Stimulated activated naive CD4-positive, alpha-beta T cell treated with Interleukin-2 at 50 U/mL for 16 hours (primary cell): ENCODE data around the gene MARCHF9.
"Not testable (repeated sequence)": the region's sequence is repeated elsewhere in the genome, so short reads cannot be mapped to it uniquely, and the experiment has no call there.

Experiments used
- DNase-seq: peaks from one replicate; lab custom pipeline; 2025; lab: John Stamatoyannopoulos, UW

MARCHF9 gene, protein sequence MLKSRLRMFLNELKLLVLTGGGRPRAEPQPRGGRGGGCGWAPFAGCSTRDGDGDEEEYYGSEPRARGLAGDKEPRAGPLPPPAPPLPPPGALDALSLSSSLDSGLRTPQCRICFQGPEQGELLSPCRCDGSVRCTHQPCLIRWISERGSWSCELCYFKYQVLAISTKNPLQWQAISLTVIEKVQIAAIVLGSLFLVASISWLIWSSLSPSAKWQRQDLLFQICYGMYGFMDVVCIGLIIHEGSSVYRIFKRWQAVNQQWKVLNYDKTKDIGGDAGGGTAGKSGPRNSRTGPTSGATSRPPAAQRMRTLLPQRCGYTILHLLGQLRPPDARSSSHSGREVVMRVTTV

DNA sequence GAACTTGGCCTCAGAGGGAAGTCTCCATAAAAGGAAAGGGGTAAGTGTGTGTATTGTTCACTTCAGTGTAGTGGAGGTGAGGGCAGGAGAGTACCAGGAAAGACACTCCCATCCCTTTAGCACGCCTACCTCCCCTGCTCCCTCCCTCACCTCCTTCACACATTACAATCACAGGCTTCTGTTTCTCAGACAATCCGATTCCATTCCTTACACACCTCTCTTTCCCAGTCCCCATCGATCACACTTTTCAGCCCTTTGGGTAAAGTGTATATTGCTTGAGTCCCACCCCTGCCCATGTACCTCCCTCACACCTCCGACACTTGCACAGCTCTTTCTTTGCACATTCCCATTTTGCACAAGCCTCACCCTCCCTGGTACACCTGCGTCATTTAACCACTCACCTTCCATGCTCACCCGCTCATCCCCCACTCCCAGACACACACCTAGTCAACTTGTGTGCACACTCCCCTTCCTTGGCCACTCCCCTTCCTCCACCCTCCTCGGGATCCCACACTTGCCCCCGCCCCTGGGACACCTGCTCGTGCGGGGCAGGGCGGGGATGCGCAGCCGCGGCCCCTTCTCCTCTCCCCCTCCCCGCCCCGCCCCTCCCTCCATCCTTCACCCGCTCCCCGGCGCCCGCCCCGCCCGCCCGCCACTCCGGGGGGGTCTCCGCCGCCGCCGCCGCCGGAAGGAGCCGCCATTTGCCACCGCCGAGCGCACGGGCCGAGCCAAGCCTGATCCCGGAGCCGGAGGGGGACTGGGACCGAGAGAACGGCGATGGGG, at the start of gene MARCHF9:
MARCHF9 (plus strand) TSS at position 693 of the 783 bp plus-strand sequence. CDS start 426 bp downstream, outside the sequence.
- peak; percentile 84 for DNase-seq

GRCh38 chr12:57707250-57707649, 47.7 kb upstream of the MARCHF9 start:
- DNase-seq = no peak

DNA sequence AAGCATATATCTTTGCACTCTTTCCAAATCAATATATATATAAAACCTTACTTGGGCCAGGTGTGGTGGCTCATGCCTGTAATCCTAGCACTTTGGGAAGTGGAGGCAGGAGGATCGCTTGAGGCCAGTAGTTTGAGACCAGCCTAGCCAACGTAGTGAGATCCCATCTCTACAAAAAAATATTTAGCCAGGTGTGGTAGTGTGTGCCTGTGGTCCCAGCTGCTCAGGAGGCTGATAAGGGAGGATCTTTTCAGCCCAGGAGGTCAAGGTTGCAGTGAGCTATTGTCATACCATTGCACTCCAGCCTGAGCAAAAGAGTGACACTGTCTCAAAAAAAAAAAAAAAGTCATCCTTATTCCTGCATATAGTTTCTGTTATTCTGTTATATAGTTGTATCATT, 46.6 kb upstream of the MARCHF9 start:
- DNase-seq = no peak

DNA sequence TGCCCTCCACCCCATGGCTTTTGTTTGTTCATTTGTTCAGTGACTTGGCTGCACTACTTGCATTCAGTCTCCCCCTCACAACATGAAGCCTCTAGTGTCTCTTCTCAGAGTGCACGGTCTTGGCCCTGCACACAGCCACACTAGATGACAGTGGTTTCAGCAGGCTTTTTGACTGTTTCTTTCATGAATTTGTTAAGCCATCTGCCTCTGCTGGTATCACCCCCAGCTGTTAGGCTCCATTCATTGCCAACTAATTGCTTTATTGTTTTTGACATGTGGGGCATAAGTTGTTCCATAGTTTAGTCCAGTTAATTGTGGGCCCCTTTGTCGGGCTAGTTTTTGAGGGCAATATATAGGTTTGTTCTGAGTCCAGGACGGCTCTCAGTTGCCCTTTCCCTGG, 42.2 kb upstream of the MARCHF9 start:
- DNase-seq = no peak

DNA sequence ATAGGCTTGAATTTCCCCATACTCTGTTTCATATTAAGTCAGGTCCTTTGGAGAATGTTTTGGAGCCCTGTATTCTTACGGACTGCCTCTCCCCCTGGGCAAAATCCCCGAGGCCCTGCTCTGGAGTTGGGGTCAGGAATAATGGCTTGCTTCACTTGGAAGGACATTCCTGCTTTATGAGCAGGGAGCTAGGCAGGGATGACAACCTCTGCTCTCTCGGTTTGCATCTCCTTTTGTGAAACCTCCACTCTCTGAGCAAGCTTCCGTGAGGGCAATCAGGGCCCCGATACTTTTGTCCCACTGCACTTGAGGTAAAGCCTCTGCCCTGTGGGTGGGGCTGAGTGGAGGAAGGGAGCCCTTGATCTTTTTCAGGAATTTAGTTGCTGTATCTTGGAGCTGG, 41.7 kb upstream of the MARCHF9 start:
- no peak for DNase-seq

- not testable (repeated sequence) for DNase-seq
These were observed 39.7 kb upstream of the MARCHF9 start for GRCh38 chr12:57715036-57715748.

DNA sequence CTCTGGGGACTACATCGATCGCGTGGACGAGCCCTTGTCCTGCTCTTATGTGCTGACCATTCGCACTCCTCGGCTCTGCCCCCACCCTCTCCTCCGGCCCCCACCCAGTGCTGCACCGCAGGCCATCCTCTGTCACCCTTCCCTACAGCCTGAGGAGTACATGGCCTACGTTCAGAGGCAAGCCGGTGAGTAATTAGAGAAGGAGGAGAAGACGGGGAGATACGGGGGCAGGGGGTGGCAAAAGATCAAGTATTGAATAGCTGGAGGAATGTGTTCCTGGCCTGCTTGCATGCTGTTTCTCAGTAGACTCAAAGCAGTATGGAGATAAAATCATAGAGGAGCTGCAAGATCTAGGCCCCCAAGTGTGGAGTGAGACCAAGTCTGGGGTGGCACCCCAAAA, 39.1 kb upstream of the MARCHF9 start:
- no peak for DNase-seq

DNA sequence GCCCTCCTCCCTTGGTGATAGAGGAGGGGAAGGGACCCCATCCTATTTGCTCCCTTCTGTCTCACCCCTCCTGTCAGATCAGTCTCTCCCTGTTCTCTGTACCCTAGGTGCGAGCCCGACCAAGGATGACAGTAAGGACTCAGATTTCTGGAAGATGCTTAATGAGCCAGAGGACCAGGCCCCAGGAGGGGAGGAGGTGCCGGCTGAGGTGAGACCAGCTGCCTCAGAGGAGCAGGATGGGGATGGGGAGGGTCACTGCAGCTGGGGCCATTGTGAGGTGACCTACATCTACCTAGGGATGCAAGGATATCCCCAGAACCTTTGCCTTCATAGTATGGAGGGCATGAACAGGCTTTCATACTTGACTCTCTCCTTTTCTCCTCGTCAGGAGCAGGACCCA, 38.6 kb upstream of the MARCHF9 start:
- no peak for DNase-seq

DNA sequence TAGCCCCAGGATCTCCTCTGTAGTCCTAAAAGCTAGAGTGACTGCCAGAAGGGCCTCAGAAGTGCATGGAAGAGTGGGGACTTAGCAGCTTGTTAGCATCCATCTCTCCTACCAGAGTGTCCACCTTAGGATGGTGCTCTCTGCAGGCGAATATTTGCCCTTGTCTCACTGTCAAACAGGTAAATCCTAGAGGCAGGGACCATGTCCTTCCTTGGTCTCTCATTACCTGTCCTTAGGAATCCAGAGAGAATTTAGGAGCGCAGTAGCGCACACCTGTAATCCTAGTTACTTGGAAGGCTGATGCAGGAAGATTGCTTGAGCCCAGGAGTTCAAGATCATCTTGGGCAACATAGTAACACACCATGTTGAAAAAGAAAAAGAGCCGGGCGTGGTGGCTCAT, 37.8 kb upstream of the MARCHF9 start:
- DNase-seq = no peak

DNA sequence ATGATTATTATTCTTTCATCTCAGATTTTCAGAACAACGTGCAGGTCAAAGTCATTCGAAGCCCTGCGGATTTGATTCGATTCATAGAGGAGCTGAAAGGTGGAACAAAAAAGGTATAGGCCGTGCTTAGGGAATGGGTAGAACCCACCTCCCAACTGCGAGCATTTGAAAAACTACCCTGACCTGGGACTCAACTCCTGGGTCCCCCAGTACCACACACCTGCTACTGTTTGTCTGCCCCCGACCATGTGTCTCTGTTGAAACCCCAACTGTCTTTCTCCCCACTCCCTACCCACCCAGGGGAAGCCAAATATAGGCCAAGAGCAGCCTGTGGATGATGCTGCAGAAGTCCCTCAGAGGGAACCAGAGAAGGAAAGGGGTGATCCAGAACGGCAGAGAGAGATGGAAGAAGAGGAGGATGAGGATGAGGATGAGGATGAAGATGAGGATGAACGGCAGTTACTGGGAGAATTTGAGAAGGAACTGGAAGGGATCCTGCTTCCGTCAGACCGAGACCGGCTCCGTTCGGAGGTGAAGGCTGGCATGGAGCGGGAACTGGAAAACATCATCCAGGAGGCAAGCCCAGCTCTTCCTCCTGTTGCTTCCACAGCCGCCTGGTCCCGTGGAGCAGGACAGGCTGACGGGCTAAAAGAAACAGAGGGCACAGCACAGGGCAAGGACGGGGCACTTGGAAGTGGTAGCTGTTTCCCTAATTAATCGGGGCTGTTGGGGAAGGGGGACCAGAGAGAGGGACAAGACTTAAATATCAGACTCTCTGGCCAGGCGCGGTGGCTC, 36.9 kb upstream of the MARCHF9 start:
- DNase-seq = no peak

DNA sequence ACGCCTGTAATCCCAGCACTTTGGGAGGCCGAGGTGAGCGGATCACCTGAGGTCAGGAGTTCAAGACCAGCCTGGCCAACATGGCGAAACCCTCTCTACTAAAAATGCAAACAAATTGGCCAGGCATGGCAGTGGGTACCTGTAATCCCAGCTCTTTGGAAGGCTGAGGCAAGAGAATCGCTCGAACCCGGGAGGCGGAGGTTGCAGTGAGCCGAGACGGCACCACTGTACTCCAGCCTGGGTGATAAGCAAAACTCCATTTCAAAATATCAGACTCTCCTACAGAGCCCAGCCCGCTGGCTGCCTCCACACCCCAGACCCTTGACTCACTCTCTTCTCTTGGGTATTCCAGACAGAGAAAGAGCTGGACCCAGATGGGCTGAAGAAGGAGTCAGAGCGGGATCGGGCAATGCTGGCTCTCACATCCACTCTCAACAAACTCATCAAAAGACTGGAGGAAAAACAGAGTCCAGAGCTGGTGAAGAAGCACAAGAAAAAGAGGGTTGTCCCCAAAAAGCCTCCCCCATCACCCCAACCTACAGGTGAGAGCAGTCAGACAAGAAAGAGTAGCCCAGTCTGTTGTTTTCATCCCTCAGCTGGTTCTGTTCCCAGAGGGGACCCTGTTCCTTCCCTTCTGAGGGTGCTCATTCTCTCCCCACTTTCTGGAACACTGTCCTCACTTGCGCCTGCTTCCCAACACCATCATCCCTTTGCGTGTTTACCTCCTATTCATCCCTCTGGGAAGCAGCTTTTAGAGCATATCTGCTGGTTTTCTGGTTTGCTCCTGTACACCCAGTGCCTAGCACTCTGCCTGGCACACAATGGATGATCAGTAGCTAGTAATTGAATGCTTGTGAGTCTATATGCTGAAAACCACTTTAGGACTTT, 36.0 kb upstream of the MARCHF9 start:
- DNase-seq = no peak

- no peak for DNase-seq
These were observed 34.9 kb upstream of the MARCHF9 start for GRCh38 chr12:57719777-57720605.

DNA sequence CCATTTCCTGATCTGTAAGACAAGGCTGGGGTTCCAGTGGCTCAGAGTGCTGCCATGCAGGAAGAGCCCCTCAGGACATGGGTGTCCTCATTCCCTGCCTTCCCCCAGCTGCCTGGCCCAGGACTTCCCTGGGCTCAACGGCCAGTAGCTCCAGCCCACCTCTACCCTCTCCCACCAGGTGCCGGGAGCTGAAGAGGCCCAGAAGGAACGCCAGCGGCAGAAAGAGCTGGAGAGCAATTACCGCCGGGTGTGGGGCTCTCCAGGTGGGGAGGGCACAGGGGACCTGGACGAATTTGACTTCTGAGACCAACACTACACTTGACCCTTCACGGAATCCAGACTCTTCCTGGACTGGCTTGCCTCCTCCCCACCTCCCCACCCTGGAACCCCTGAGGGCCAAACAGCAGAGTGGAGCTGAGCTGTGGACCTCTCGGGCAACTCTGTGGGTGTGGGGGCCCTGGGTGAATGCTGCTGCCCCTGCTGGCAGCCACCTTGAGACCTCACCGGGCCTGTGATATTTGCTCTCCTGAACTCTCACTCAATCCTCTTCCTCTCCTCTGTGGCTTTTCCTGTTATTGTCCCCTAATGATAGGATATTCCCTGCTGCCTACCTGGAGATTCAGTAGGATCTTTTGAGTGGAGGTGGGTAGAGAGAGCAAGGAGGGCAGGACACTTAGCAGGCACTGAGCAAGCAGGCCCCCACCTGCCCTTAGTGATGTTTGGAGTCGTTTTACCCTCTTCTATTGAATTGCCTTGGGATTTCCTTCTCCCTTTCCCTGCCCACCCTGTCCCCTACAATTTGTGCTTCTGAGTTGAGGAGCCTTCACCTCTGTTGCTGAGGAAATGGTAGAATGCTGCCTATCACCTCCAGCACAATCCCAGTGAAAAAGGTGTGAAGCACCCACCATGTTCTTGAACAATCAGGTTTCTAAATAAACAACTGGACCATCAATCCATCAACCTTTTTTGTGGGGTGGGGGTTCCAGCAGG, 34.0 kb upstream of the MARCHF9 start:
- DNase-seq = no peak

DNA sequence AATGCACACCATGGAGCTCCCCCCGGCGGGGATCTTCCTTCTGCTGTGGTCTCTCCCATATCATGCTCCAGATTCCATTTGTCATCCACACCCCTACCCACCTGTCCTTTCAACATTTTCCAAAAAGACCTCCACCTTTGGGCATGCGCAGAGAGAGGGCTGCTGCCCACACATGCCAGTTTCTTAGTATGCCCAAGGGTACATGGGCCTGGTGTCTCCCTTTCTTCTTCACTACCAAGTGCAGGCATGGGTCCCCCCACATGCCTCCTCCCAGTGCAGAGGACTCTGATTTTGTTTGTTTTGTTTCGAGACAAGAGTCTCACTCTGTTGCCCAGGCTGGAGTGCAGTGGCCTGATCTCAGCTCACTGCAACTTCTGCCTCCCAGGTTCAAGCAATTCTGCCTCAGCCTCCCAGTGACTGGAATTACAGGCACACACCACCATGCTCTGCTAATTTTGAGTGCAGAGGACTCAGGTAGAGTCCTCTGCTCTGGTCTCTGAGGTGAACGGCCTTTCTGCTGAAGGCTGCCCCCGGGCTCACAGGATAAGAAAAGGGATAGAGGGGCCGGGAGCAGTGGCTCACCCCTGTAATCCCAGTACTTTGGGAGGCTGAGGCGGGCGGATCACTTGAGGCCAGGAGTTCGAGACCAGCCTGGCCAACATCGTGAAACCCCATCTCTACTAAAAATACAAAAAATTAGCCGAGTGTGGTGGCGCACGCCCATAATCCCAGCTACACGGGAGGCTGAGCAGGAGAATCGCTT, 32.9 kb upstream of the MARCHF9 start:
- not testable (repeated sequence) for DNase-seq

DNA sequence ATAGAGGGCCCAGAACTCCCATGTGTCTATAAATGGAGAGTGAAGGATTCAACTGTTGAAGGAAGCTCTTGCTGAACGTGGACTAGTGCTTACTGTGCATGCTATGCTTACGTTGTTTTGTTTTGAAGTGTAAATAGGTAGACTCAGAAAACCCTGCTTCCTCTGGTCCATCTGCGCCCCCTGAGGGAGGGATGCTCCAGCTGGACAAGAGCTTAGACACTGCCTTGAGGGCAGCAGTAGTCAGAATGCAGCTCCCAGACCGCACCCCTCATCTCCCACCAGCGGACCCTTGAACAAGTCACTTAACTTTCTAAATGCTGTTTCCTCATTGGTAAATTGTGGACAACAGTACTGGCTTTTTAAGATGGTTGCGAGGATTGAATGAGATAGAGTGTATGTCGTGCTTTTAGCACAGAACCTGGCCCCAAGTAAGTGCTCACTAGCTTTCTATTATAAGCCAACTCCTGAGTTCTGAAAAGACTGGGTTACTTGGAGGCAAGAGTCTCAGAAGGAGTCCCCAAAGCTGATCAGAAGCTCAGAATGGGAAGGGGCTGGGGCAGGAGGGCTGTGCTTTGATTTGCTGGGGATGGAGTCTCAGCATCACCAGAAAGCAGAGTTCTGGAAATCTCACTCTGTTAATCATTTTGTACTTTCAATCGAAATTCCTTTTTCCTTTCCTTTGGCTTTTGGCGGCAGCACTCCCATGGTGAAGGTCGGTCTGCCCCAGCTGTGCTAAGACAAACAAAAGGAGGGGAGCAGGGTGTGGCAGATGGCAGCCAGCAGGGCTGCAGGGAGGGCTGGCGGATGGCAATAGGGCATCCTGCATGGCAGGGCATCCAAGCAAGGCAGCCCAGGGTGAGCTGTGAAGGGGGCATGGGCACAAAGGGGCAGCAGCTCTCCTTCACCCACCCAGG, 31.9 kb upstream of the MARCHF9 start:
- DNase-seq = no peak

- DNase-seq = no peak
These were observed 31.3 kb upstream of the MARCHF9 start for GRCh38 chr12:57723630-57723962.
